SU-DHL-6 (cell line): ENCODE measurements around the gene FSCN2.

Source experiments
- H2AFZ ChIP-seq: fragments of 200-600 bp; sonication (generic); 2 replicates; pipeline ENCODE4 v1.6.1; 2014; ENCODE audit warnings: low read depth, mild to moderate bottlenecking, moderate library complexity, mixed read lengths, antibody characterized with exemption, low read length; ENCODE audit not compliant: severe bottlenecking
- H3F3A ChIP-seq: fragments of 200-600 bp; shearing (Covaris generic); 2 replicates; pipeline ENCODE4 v1.6.0; 2016; ENCODE audit warnings: antibody characterized with exemption, mild to moderate bottlenecking; ENCODE audit not compliant: insufficient read depth
- H3K27ac ChIP-seq: fragments of 200-600 bp; sonication (generic); 2 replicates; pipeline ENCODE4 v1.5.1; 2016; ENCODE audit warnings: low read depth, mild to moderate bottlenecking, low read length, moderate library complexity, mixed read lengths
- H3K27me3 ChIP-seq: fragments of 200-600 bp; sonication (generic), shearing (Covaris generic); 2 replicates; pipeline ENCODE4 v1.6.0; 2014; ENCODE audit warnings: mild to moderate bottlenecking, low read length
- H3K36me3 ChIP-seq: fragments of 200-600 bp; sonication (generic); 2 replicates; pipeline ENCODE4 v1.6.1; 2014; ENCODE audit warnings: mild to moderate bottlenecking, low read length, mixed read lengths
- H3K4me2 ChIP-seq: fragments of 300-600, 200-600 bp; shearing (Covaris generic), sonication (generic); 2 replicates; pipeline ENCODE4 v1.6.0; 2014; ENCODE audit warnings: low read length, low read depth, mild to moderate bottlenecking; ENCODE audit not compliant: poor library complexity, severe bottlenecking
- H3K4me3 ChIP-seq: fragments of 200-600 bp; sonication (generic); 2 replicates; pipeline ENCODE4 v1.5.1; 2014; ENCODE audit warnings: antibody characterized with exemption, low read length, mild to moderate bottlenecking, mixed read lengths; ENCODE audit not compliant: insufficient read depth, poor library complexity, severe bottlenecking
- H3K79me2 ChIP-seq: fragments of 200-600 bp; sonication (generic); 2 replicates; pipeline ENCODE4 v1.6.1; 2014; ENCODE audit warnings: mild to moderate bottlenecking, low read length, moderate library complexity; ENCODE audit not compliant: insufficient read depth
- H3K9ac ChIP-seq: fragments of 200-600 bp; sonication (generic); 2 replicates; pipeline ENCODE4 v1.7.0; 2014; ENCODE audit warnings: mild to moderate bottlenecking, low read length
- H3K9me2 ChIP-seq: fragments of 200-600 bp; sonication (generic); replicated peaks from 2 replicates; pipeline ENCODE4 v1.6.1; 2014; ENCODE audit warnings: low read length; ENCODE audit not compliant: insufficient read depth
- H3K9me3 ChIP-seq: fragments of 200-600 bp; sonication (generic); 2 replicates; pipeline ENCODE4 v1.6.1; 2014; ENCODE audit warnings: low read length, mixed read lengths; ENCODE audit not compliant: insufficient read depth
- H4K20me1 ChIP-seq: fragments of 200-600 bp; sonication (generic); 2 replicates; pipeline ENCODE4 v1.6.1; 2014; ENCODE audit warnings: low read depth, mild to moderate bottlenecking, antibody characterized with exemption, low read length, moderate library complexity, mixed read lengths
- EZH2phosphoT487 ChIP-seq: fragments of 200-600 bp; sonication (generic), shearing (Covaris generic); conservative IDR thresholded peaks from 2 replicates; pipeline ENCODE4 v1.6.1; 2018; ENCODE audit warnings: mild to moderate bottlenecking, antibody characterized with exemption, low read length, moderate library complexity, mixed read lengths
- TF ChIP-seq, protein P1 (sequence below): fragments of 200-600 bp; sonication (generic); IDR thresholded peaks from one replicate; pipeline ENCODE4 v1.5.1; 2017; ENCODE audit warnings: antibody characterized with exemption, mild to moderate bottlenecking, low read length, moderate library complexity; ENCODE audit not compliant: insufficient read depth, poor library complexity, severe bottlenecking

The FSCN2 gene

GRCh38 chr17:81487487-81488275 lies 40.5 kb upstream of the FSCN2 start:
- H3K27ac ChIP-seq: no peak overlapping the region
- no peak overlapping the region for H2AFZ ChIP-seq
- no peak overlapping the region for H3K9ac ChIP-seq
- no peak for TF ChIP-seq EZH2phosphoT487
- TF ChIP-seq, protein P1, sequence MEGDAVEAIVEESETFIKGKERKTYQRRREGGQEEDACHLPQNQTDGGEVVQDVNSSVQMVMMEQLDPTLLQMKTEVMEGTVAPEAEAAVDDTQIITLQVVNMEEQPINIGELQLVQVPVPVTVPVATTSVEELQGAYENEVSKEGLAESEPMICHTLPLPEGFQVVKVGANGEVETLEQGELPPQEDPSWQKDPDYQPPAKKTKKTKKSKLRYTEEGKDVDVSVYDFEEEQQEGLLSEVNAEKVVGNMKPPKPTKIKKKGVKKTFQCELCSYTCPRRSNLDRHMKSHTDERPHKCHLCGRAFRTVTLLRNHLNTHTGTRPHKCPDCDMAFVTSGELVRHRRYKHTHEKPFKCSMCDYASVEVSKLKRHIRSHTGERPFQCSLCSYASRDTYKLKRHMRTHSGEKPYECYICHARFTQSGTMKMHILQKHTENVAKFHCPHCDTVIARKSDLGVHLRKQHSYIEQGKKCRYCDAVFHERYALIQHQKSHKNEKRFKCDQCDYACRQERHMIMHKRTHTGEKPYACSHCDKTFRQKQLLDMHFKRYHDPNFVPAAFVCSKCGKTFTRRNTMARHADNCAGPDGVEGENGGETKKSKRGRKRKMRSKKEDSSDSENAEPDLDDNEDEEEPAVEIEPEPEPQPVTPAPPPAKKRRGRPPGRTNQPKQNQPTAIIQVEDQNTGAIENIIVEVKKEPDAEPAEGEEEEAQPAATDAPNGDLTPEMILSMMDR: no peak
- no peaks in the 10 kb centered on the region for H3K9me2 ChIP-seq
- no peaks in the 10 kb centered on the region for H3K27me3 ChIP-seq
- H3F3A ChIP-seq: 0 out of 2 replicates have a peak, but pooled peaks cover 5% of the 10 kb centered on the region
- H3K4me3 ChIP-seq: no peak overlapping the region
- no peaks in the 10 kb centered on the region for H3K36me3 ChIP-seq
- no peaks in the 10 kb centered on the region for H4K20me1 ChIP-seq
- no peak overlapping the region for H3K4me2 ChIP-seq
- H3K79me2 ChIP-seq: no peaks in the 10 kb centered on the region
- no peaks in the 10 kb centered on the region for H3K9me3 ChIP-seq

GRCh38 chr17:81488276-81488860 lies 39.8 kb upstream of the FSCN2 start:
- no peaks in the 10 kb centered on the region for H3K36me3 ChIP-seq
- H3K27ac ChIP-seq: no peak overlapping the region
- no peaks in the 10 kb centered on the region for H3K79me2 ChIP-seq
- H3K27me3 ChIP-seq: no peaks in the 10 kb centered on the region
- no peak for TF ChIP-seq EZH2phosphoT487
- TF ChIP-seq, protein P1: no peak
- H2AFZ ChIP-seq: no peak overlapping the region
- H3K9me3 ChIP-seq: no peaks in the 10 kb centered on the region
- H3K4me2 ChIP-seq: no peak overlapping the region
- no peaks in the 10 kb centered on the region for H4K20me1 ChIP-seq
- H3F3A ChIP-seq: 0 out of 2 replicates have a peak, but pooled peaks cover 5% of the 10 kb centered on the region
- H3K9me2 ChIP-seq: no peaks in the 10 kb centered on the region
- H3K9ac ChIP-seq: no peak overlapping the region
- no peak overlapping the region for H3K4me3 ChIP-seq

DNA sequence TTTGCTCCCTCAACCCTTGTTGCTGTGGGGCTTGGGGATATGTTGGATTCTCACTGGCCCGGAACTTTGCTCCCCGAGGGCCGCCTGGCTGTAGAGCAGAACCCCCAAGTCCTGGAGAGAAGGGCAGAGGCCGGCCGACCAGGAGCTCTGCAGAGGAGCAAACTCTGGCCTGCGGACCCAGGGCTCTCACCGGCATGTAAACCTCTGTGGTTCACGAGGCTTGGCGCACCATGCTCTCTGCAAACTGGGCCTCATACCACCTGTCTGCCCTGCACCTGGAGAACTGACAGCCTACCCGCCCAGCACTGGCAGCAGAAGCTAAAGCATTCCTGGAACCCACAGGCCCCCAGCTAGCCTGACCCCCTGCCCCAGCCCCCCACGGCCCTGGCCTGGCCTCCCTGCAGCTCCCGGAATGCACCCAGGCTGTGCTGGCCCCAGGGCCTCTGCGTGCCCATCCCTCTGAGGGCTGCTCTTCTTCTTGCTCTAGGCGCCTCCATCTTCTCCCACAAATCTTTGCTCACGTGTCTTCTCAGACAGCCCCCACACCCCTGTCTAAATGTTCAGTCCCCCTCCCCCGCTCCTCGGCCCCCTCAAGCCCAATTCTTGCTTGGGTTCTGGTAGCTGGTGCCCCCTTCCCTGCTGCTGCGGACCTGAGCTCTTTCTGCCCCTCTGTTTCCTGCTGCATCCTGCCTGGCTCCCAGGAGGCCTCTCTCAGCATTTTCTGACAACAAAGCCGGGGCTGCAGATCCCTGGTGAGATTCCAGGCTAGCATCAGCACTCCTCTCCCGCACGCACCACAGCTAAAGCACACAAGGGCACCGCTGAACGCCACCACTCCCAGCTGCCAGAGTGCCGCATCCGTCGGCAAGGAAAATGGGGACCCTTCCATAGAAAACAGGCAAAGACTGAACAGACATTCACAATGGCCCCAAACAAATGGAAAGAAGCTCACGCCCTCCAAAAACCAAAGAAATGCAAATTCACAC lies 38.9 kb upstream of the FSCN2 start:
- no peak overlapping the region for H3K4me3 ChIP-seq
- TF ChIP-seq, protein P1: no peak
- no peak for TF ChIP-seq EZH2phosphoT487
- H3K27ac ChIP-seq: no peak overlapping the region
- no peaks in the 10 kb centered on the region for H3K79me2 ChIP-seq
- 0 out of 2 replicates have a peak, but pooled peaks cover 5% of the 10 kb centered on the region for H3F3A ChIP-seq
- H3K27me3 ChIP-seq: no peaks in the 10 kb centered on the region
- H3K36me3 ChIP-seq: no peaks in the 10 kb centered on the region
- no peaks in the 10 kb centered on the region for H4K20me1 ChIP-seq
- no peak overlapping the region for H3K9ac ChIP-seq
- H3K9me2 ChIP-seq: no peaks in the 10 kb centered on the region
- H3K9me3 ChIP-seq: no peaks in the 10 kb centered on the region
- no peak overlapping the region for H3K4me2 ChIP-seq
- H2AFZ ChIP-seq: no peak overlapping the region
